GM12878 (cell line): ENCODE measurements around the gene ENTPD6. TPM values are rescaled to one million over a fixed set of nuclear protein-coding genes. Genes with fewer than 3 reads are reported as not detected.
A peak's percentile ranks its signal among the peaks of the same experiment; 100 is the strongest.

Source experiments
- BRCA1 ChIP-seq: IDR thresholded peaks from 2 replicates; pipeline ENCODE4 v1.6.1; 2011; ENCODE audit warnings: low read depth, low read length, improper control_type of control experiment
- CBX3 ChIP-seq: fragments of 200-600 bp; sonication (generic); IDR thresholded peaks from 2 replicates; pipeline ENCODE4 v1.6.1; 2016; ENCODE audit warnings: low read depth, borderline replicate concordance
- CBX5 ChIP-seq: sonication (generic); IDR thresholded peaks from 2 replicates; pipeline ENCODE4 v1.6.1; 2016; ENCODE audit warnings: low read depth, moderate library complexity, mild to moderate bottlenecking, inconsistent platforms
- EGR1 ChIP-seq, 2 experiments: IDR thresholded peaks; 1 replicate in 1 of 2; 2 replicates in 1 of 2; pipeline ENCODE4 v1.6.1; 2011 to 2012; ENCODE audit warnings: low read depth in 2 of 2, low read length in 2 of 2, borderline replicate concordance in 1 of 2, mild to moderate bottlenecking in 1 of 2, moderate library complexity in 1 of 2
- IKZF1 ChIP-seq: fragments of 450-650 bp; conservative IDR thresholded peaks from 2 replicates; pipeline ENCODE4 v1.6.1; 2017; ENCODE audit warnings: antibody characterized with exemption, mild to moderate bottlenecking
- MEF2B ChIP-seq: fragments of 450-650 bp; IDR thresholded peaks from 2 replicates; pipeline ENCODE4 v1.6.1; 2018; ENCODE audit warnings: mild to moderate bottlenecking, moderate library complexity; ENCODE audit not compliant: partially characterized antibody, poor library complexity, severe bottlenecking
- NR2C2 ChIP-seq: IDR thresholded peaks from 2 replicates; pipeline ENCODE4 v1.6.1; 2011; ENCODE audit warnings: borderline replicate concordance, low read depth; ENCODE audit not compliant: control insufficient read depth, insufficient read length
- POU2F2 ChIP-seq: IDR thresholded peaks from 3 replicates; pipeline ENCODE4 v1.6.1; 2011; ENCODE audit warnings: low read depth, mild to moderate bottlenecking, low read length, borderline replicate concordance
- PRDM15 ChIP-seq: fragments of 450-650 bp; formaldehyde crosslinking; IDR thresholded peaks from 2 replicates; pipeline ENCODE4 v1.4.0; 2020; ENCODE audit warnings: mild to moderate bottlenecking, moderate library complexity
- RELA ChIP-seq: fragments of 450-650 bp; IDR thresholded peaks from 2 replicates; pipeline ENCODE4 v1.8.0; 2014; ENCODE audit warnings: borderline replicate concordance; ENCODE audit not compliant: partially characterized antibody
- SIN3A ChIP-seq: IDR thresholded peaks from 2 replicates; pipeline ENCODE4 v1.6.1; 2012; ENCODE audit warnings: low read depth, low read length, improper control_type of control experiment
- STAT1 ChIP-seq: fragments of 450-650 bp; conservative IDR thresholded peaks from 2 replicates; pipeline ENCODE4 v1.6.1; 2014; ENCODE audit warnings: antibody characterized with exemption, mild to moderate bottlenecking
- USF1 ChIP-seq: IDR thresholded peaks from 2 replicates; pipeline ENCODE4 v1.6.1; 2011; ENCODE audit warnings: borderline replicate concordance, low read depth, mild to moderate bottlenecking, moderate library complexity, mixed read lengths, low read length; ENCODE audit not compliant: insufficient read depth; ENCODE audit errors: extremely low read length
- YBX1 ChIP-seq: fragments of 450-650 bp; IDR thresholded peaks from 2 replicates; pipeline ENCODE4 v1.6.1; 2016; ENCODE audit warnings: antibody characterized with exemption
- ZNF24 ChIP-seq: fragments of 450-650 bp; IDR thresholded peaks from 2 replicates; pipeline ENCODE4 v1.6.1; 2017; ENCODE audit warnings: antibody characterized with exemption, mild to moderate bottlenecking
- ZNF687 ChIP-seq: fragments of 450-650 bp; IDR thresholded peaks from 2 replicates; pipeline ENCODE4 v1.6.1; 2017; ENCODE audit warnings: mild to moderate bottlenecking, moderate library complexity
- polyA plus RNA-seq, 11 experiments: library from polyadenylated mRNA; depleted of rRNA in 4 of 11; unstranded in 6 of 11; stranded (reverse) in 5 of 11; fragments of >200 nt; fragmentation: Nextera tagmentation in 4 of 11; fragmentation: Illumina TruSeq in 1 of 11; extraction: Ambion mirVana in 4 of 11; extraction: Trizol in 1 of 11; gene quantifications; 1 replicate in 1 of 11; 2 replicates in 10 of 11; pipeline versions ENCODE4 v1.2.1 to v1.2.3, GENCODE V29; 2011 to 2016; ENCODE audit warnings: inconsistent platforms in 2 of 11, missing spikeins in 2 of 11, low read depth in 1 of 11
- total RNA-seq, 4 experiments: library from RNA; depleted of rRNA in 3 of 4; stranded (reverse); fragments of >200 nt in 3 of 4; fragmentation: Illumina TruSeq in 1 of 4; extraction: Trizol in 1 of 4; gene quantifications; 2 replicates each; pipeline versions ENCODE4 v1.2.1 to v1.2.3, GENCODE V29; 2013 to 2021

ENTPD6 gene
- total and polyA plus RNA-seq, 10 of the 15 experiments (the other 5 are each of a cell fraction or from before 2014, with no cell fraction given) = 0.53 to 45.4 (median 31.1) TPM

- TF ChIP-seq ZNF687 (peak; percentile 62; the same call in 1 of the 2 replicates), BRCA1 (no peak), USF1 (peak; percentile 54), IKZF1 (peak; percentile 99), ZNF24 (0 out of 2 replicates have a peak, but pooled peaks have one; percentile 9), EGR1 (IDR thresholded peaks at IDR 0.05; ENCODE audit: borderline replicate concordance in 1 of 2, low read depth in 2 of 2, low read length in 2 of 2) (peak in 1 of 2 experiments; percentile 90; a peak in 2 of 3 replicates), PRDM15 (no peak), YBX1 (0 out of 2 replicates have a peak, but pooled peaks have one; percentile 51), POU2F2 (peak; percentile 24; the same call in 2 of the 3 replicates), RELA (peak; percentile 29), SIN3A (peak; percentile 77; the same call in 1 of the 2 replicates), STAT1 (0 out of 2 replicates have a peak, but pooled peaks have one; percentile 13), MEF2B (peak; percentile 86), NR2C2 (no peak), CBX5 (no peak), CBX3 (no peak)
These were observed at the start of gene ENTPD6 (continued) for GRCh38 chr20:25195014-25195961.
